Neuronal stem cell (in vitro differentiated cells): ENCODE measurements around the gene TFAP2E.

ENCODE experiments used
- DNase-seq: peaks from one replicate; pipeline ENCODE4 v3.0.0-alpha.2; 2013; ENCODE audit warnings: low spot score
- H2AFZ ChIP-seq: one replicate; pipeline ENCODE4 v1.6.1; 2013; ENCODE audit warnings: mild to moderate bottlenecking, low read length, inconsistent platforms
- H2AK5ac ChIP-seq: 2 replicates; pipeline ENCODE4 v1.6.1; 2013; ENCODE audit warnings: low read depth, mild to moderate bottlenecking, inconsistent platforms, low read length, moderate library complexity, mixed read lengths
- H2BK120ac ChIP-seq: 2 replicates; pipeline ENCODE4 v1.6.1; 2013; ENCODE audit warnings: low read depth, mild to moderate bottlenecking, inconsistent platforms, low read length, moderate library complexity, mixed read lengths
- H2BK12ac ChIP-seq: one replicate; pipeline ENCODE4 v1.6.1; 2013; ENCODE audit warnings: low read length, inconsistent platforms
- H2BK15ac ChIP-seq: 2 replicates; pipeline ENCODE4 v1.6.1; 2013; ENCODE audit warnings: mild to moderate bottlenecking, low read length, inconsistent platforms, mixed read lengths
- H2BK5ac ChIP-seq: one replicate; pipeline ENCODE4 v1.6.1; 2013; ENCODE audit warnings: inconsistent platforms, mild to moderate bottlenecking, low read length, moderate library complexity
- H3K14ac ChIP-seq: one replicate; pipeline ENCODE4 v1.6.1; 2013; ENCODE audit warnings: low read length, inconsistent platforms
- H3K18ac ChIP-seq: 2 replicates; pipeline ENCODE4 v1.6.1; 2013; ENCODE audit warnings: low read length, inconsistent platforms
- H3K23ac ChIP-seq: 2 replicates; pipeline ENCODE4 v1.6.1; 2013; ENCODE audit warnings: low read depth, mild to moderate bottlenecking, mixed read lengths, low read length, inconsistent platforms; ENCODE audit not compliant: poor library complexity
- H3K27ac ChIP-seq: replicated peaks from 3 replicates; pipeline ENCODE4 v1.5.1; 2013; ENCODE audit warnings: low read length, inconsistent platforms
- H3K27me3 ChIP-seq, 3 experiments: 2 replicates each; pipeline ENCODE4 v1.6.1; 2013; ENCODE audit warnings: low read length in 3 of 3, mild to moderate bottlenecking in 2 of 3, inconsistent platforms in 1 of 3, low read depth in 1 of 3, mixed read lengths in 1 of 3, moderate library complexity in 1 of 3; ENCODE audit not compliant: control insufficient read depth in 3 of 3, insufficient read depth in 3 of 3
- H3K36me3 ChIP-seq, 2 donors: replicated peaks in 1 of 2; 2 replicates each; pipeline ENCODE4 v1.6.1; 2013; ENCODE audit warnings: low read length in 2 of 2; ENCODE audit not compliant: control insufficient read depth in 2 of 2, insufficient read depth in 2 of 2
- H3K4ac ChIP-seq: 2 replicates; pipeline ENCODE4 v1.6.1; 2013; ENCODE audit warnings: inconsistent platforms, mild to moderate bottlenecking, low read length, moderate library complexity
- H3K4me1 ChIP-seq, 2 donors: 1 replicate in 1 of 2; 2 replicates in 1 of 2; pipeline ENCODE4 v1.6.1; 2013; ENCODE audit warnings: low read length in 2 of 2, low read depth in 1 of 2; ENCODE audit not compliant: control insufficient read depth in 2 of 2, insufficient read depth in 1 of 2
- H3K4me2 ChIP-seq: one replicate; pipeline ENCODE4 v1.6.1; 2013; ENCODE audit warnings: mild to moderate bottlenecking, low read length, inconsistent platforms; ENCODE audit not compliant: insufficient read depth, poor library complexity, severe bottlenecking
- H3K4me3 ChIP-seq, 2 donors: 2 replicates each; pipeline ENCODE4 v1.5.1; 2013; ENCODE audit warnings: low read length in 2 of 2, mild to moderate bottlenecking in 2 of 2, inconsistent platforms in 1 of 2, moderate library complexity in 1 of 2
- H3K79me1 ChIP-seq: one replicate; pipeline ENCODE4 v1.6.1; 2013; ENCODE audit warnings: low read depth, mild to moderate bottlenecking, inconsistent platforms, low read length, moderate library complexity
- H3K9ac ChIP-seq: one replicate; pipeline ENCODE4 v1.6.1; 2013; ENCODE audit warnings: mild to moderate bottlenecking, low read depth, low read length, inconsistent platforms; ENCODE audit not compliant: poor library complexity
- H3K9me3 ChIP-seq, 2 donors: replicated peaks in 1 of 2; 2 replicates each; pipeline versions ENCODE3 to v1.6.1; 2013; ENCODE audit warnings: low read length in 2 of 2, mild to moderate bottlenecking in 2 of 2, inconsistent platforms in 1 of 2, low read depth in 1 of 2, mixed read lengths in 1 of 2, moderate library complexity in 1 of 2; ENCODE audit not compliant: control insufficient read depth in 2 of 2, insufficient read depth in 1 of 2
- H4K8ac ChIP-seq: one replicate; pipeline ENCODE4 v1.6.1; 2013; ENCODE audit warnings: low read depth, mild to moderate bottlenecking, inconsistent platforms, low read length, moderate library complexity
- H4K91ac ChIP-seq: one replicate; pipeline ENCODE4 v1.6.1; 2013; ENCODE audit warnings: low read length, low read depth, mild to moderate bottlenecking, inconsistent platforms; ENCODE audit not compliant: poor library complexity
- WGBS, 2 donors: extraction: QIAGEN DNeasy Blood & Tissue Kit; methylation state at CpG; one replicate each; pipeline ENCODE4 v1.1.7; 2013; ENCODE audit warnings: missing lambda C conversion rate in 2 of 2, mixed read lengths in 1 of 2; ENCODE audit not compliant: insufficient read length in 2 of 2, insufficient replicate concordance in 1 of 2; ENCODE audit errors: extremely low coverage in 2 of 2; 5-methylcytosine and 5-hydroxymethylcytosine counted together

The TFAP2E gene

DNA sequence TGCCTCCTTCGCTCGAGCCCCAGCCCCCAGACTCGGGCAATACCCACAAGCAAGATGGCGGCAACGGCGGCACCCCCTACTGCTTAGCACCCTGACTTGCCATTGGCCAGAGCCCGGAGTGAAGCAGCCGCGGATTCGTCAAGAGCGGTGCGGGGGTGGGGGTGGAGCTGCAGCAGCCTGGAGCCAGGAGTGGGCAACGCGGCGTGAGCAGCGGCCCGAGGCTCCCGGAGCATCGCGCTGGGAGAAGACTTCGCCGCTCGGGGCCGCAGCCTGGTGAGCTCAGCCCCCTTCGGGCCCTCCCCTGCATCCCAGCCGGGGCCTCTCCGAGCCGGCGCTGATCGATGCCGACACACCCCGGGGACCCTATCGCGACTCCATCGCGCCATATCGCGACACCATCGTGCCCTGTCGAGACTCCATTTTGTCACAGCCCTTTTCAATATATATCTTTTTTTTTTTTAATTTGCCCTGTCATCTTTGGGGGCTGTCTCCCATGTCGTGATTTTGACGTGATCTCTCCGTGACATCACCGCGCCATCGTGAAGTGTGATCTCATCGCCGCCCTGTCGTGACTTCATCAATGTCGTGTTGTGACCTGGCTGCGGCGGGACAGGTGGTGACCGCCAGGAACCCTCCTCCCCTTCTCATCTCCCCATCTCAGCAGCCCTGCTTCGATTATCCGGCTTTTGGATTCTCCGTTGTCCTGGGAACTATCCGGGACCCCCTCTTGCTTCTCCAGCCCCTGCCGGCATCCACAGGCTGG lies 15.3 kb upstream of the TFAP2E start, which contains the start of gene NCDN:
Gene NCDN, plus strand, starts transcription at position 189 of the 763 bp plus-strand sequence. Its CDS starts 392 bp downstream, at position 581.
- peak within 1 kb of the TSS; percentile 99 for H3K23ac ChIP-seq
- H4K91ac ChIP-seq, result peak within 1 kb of the TSS; percentile 3
- peak within 1 kb of the TSS; percentile 88 to 94 for H3K4me3 ChIP-seq
- H2BK120ac ChIP-seq, result peak within 1 kb of the TSS; percentile 99
- peak within 1 kb of the TSS; percentile 99 for H3K14ac ChIP-seq
- H2AFZ ChIP-seq, result peak within 1 kb of the TSS; percentile 99
- no peak within 1 kb of the TSS for H4K8ac ChIP-seq
- peaks cover 10 to 43% of the 10 kb centered on the region in 2 donors for H3K36me3 ChIP-seq
- H3K4me1 ChIP-seq, result peaks cover 11 to 27% of the 10 kb centered on the region in 2 donors
- H3K9me3 ChIP-seq, result no peaks in the 10 kb centered on the region
- H3K4me2 ChIP-seq, result peak within 1 kb of the TSS; percentile 90
- H3K18ac ChIP-seq, result peak within 1 kb of the TSS; percentile 100
- peak within 1 kb of the TSS; percentile 85 for H2BK15ac ChIP-seq
- peak within 1 kb of the TSS; percentile 36 for H2AK5ac ChIP-seq
- peak within 1 kb of the TSS; percentile 99 for H3K9ac ChIP-seq
- WGBS, 2 donors, result no CpG with 5 or more reads among the region's 58 CpGs
- peaks cover 5% of the 10 kb centered on the region for H3K79me1 ChIP-seq
- no peak within 1 kb of the TSS for H2BK12ac ChIP-seq
- DNase-seq, result peak; percentile 96
- H3K4ac ChIP-seq, result peak within 1 kb of the TSS; percentile 90
- H3K27ac ChIP-seq, result peak within 1 kb of the TSS; percentile 98
- peak within 1 kb of the TSS; percentile 100 for H2BK5ac ChIP-seq
- H3K27me3 ChIP-seq, result no peaks in the 10 kb centered on the region

DNA sequence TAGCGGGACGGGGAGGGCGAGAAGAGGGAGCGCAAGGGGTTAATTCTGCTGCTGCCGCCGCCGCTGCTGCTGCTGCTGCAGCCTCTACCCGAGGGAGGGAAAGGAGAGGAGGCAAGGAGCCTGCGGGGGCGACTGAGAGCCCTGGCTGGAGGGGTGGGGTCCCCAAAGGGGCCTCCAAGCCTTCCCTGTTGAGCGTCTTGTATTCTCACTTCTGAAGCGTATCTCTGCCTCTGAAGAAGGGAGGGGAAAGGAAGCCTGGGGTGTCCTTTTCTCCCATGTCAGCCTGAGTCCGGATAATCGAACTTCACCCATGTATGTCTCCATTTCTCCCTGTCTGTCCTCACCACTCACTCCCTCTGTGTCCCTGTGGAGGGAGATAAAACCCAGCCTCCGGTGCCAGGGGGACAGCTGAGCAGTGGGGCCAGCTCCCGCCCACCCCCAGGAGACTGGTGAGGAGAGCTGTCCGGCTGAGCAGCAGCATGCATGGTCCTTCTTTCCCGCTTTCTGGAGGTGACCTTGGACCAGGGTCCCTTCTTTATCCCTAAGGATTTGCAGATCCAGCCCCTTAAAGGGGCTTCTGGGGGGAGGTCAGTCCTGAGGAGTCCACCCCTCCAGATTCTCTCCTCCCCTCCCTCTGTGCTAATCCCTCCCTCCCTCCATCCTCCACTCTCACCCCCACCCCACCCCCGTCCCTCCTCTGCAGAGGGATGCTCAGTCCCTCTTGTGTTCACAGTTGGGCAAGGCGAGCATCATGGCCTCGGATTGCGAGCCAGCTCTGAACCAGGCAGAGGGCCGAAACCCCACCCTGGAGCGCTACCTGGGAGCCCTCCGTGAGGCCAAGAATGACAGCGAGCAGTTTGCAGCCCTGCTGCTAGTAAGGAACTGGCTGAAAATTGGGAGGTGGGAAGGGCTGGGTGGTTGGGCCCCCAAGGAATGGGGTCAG lies 14.5 kb upstream of the TFAP2E start:
- DNase-seq, result no peak
- Histone ChIP-seq H3K23ac (peak overlapping the region; percentile 11), H3K27me3 (no peaks in the 10 kb centered on the region), H2BK5ac (no peak overlapping the region), H3K27ac (peak overlapping the region; percentile 47), H3K9ac (peak overlapping the region; percentile 90), H3K18ac (peak overlapping the region; percentile 91), H3K4me2 (peak overlapping the region; percentile 90), H3K4ac (no peak overlapping the region), H3K9me3 (no peaks in the 10 kb centered on the region), H3K4me3 (peak overlapping the region; percentile 88 to 94), H2AFZ (peak overlapping the region; percentile 99), H3K4me1 (peaks cover 11 to 27% of the 10 kb centered on the region in 2 donors), H3K36me3 (peaks cover 13 to 43% of the 10 kb centered on the region in 2 donors), H2BK120ac (no peak overlapping the region), H2AK5ac (peak overlapping the region; percentile 36), H3K14ac (peak overlapping the region; percentile 39), H4K8ac (no peak overlapping the region), H3K79me1 (peaks cover 5% of the 10 kb centered on the region), H4K91ac (no peak overlapping the region), H2BK15ac (no peak overlapping the region), H2BK12ac (no peak overlapping the region)
- WGBS, 2 donors, result no CpG with 5 or more reads among the region's 26 CpGs

DNA sequence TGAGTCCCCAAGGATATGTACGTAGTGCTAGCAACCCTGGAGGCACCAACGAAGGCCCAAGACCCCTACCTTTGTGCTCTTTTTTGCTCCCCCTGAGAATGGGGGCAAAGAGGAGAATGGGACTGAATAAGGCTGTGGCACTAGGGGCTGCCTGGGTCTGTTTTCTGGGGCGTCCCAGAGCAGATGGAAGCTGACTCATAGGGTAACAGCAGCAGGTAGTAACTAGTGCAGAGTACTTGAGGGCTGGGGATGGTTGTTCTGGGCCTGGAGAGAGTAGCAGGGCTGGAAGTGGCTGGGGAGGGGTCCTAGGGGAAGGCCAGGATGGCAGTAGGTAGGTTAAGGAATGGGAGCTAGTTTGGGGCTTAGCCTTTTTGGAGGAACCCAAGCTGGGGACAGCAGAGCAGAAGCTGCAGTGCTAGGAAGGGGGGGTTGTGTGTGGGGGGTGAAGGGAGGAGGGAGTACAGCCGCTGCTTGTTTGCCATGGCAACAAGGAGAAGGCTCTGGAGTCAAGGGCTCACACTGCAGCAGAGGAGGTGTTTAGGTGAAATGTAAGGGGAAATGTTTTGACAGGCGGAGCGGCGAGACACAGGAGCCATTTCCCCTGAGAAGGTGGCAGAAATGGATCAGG lies 13.7 kb upstream of the TFAP2E start:
- Histone ChIP-seq H4K91ac (no peak overlapping the region), H3K27me3 (no peaks in the 10 kb centered on the region), H3K18ac (no peak overlapping the region), H3K14ac (no peak overlapping the region), H3K9me3 (no peaks in the 10 kb centered on the region), H3K4me1 (peaks cover 11 to 27% of the 10 kb centered on the region in 2 donors), H4K8ac (no peak overlapping the region), H2AFZ (no peak overlapping the region), H2AK5ac (no peak overlapping the region), H3K27ac (no peak overlapping the region), H2BK12ac (no peak overlapping the region), H3K4ac (no peak overlapping the region), H2BK5ac (no peak overlapping the region), H3K36me3 (peaks cover 18 to 43% of the 10 kb centered on the region in 2 donors), H3K23ac (no peak overlapping the region), H3K79me1 (peaks cover 5% of the 10 kb centered on the region), H3K4me3 (no peak overlapping the region), H2BK15ac (no peak overlapping the region), H3K9ac (no peak overlapping the region), H2BK120ac (no peak overlapping the region), H3K4me2 (no peak overlapping the region)
- no peak for DNase-seq
- WGBS, 2 donors, result no CpG with 5 or more reads among the region's 7 CpGs
